HepG2 (cell line): Measurements from ENCODE around the gene TMEM132D.
"Not testable (repeated sequence)": the region's sequence is repeated elsewhere in the genome, so short reads cannot be mapped to it uniquely, and the experiment has no call there.

Experiments
- CEBPG ChIP-seq: IDR thresholded peaks from 2 replicates; pipeline ENCODE4 v1.6.1; 2016
- CHD2 ChIP-seq: IDR thresholded peaks from 2 replicates; pipeline ENCODE4 v1.6.1; 2011; ENCODE audit warnings: low read depth, low read length, improper control_type of control experiment
- CTCF ChIP-seq: sonication (generic); formaldehyde crosslinking; IDR thresholded peaks from 2 replicates; pipeline ENCODE4 v1.5.0; 2020; ENCODE audit warnings: mild to moderate bottlenecking, missing genetic modification reagents, moderate library complexity
- ELF1 ChIP-seq: sonication (generic); formaldehyde crosslinking; IDR thresholded peaks from 2 replicates; pipeline ENCODE4 v1.4.0; 2020; ENCODE audit warnings: missing genetic modification reagents
- GABPA ChIP-seq, 2 experiments: IDR thresholded peaks; 2 replicates each; pipeline ENCODE4 v1.6.1; 2011 to 2016; ENCODE audit warnings: low read depth in 2 of 2, low read length in 1 of 2, missing biosample characterization in 1 of 2, missing genetic modification characterization in 1 of 2
- JDP2 ChIP-seq: sonication (generic); formaldehyde crosslinking; IDR thresholded peaks from 2 replicates; pipeline ENCODE4 v1.8.1; 2022; ENCODE audit warnings: missing genetic modification reagents, borderline replicate concordance
- NCOR1 ChIP-seq: fragments of 200-600 bp; sonication (generic); IDR thresholded peaks from 2 replicates; pipeline ENCODE4 v1.7.0; 2017; ENCODE audit warnings: antibody characterized with exemption, low read length, borderline replicate concordance
- POLR2AphosphoS2 ChIP-seq: IDR thresholded peaks from 2 replicates; pipeline ENCODE4 v1.6.1; 2011; ENCODE audit warnings: low read depth, low read length, improper control_type of control experiment
- TCF12 ChIP-seq, 2 experiments: fragments of 450-650 bp in 1 of 2; sonication (generic) in 1 of 2; formaldehyde crosslinking in 1 of 2; IDR thresholded peaks; 2 replicates each; pipeline versions ENCODE4 v1.6.1 to v1.8.0; 2017 to 2022; ENCODE audit warnings: antibody characterized with exemption in 1 of 2, mild to moderate bottlenecking in 1 of 2, missing genetic modification reagents in 1 of 2, moderate library complexity in 1 of 2
- ZFP41 ChIP-seq: sonication (generic); formaldehyde crosslinking; IDR thresholded peaks from 2 replicates; pipeline ENCODE4 v1.4.0; 2020; ENCODE audit warnings: mild to moderate bottlenecking, missing genetic modification reagents, borderline replicate concordance
- ZKSCAN1 ChIP-seq: fragments of 150-350 bp; IDR thresholded peaks from 2 replicates; pipeline ENCODE4 v1.6.1; 2014; ENCODE audit warnings: low read length
- ZNF777 ChIP-seq: sonication (generic); formaldehyde crosslinking; IDR thresholded peaks from 2 replicates; pipeline ENCODE4 v1.4.0; 2020; ENCODE audit warnings: missing genetic modification reagents

GRCh38 chr12:129899045-129899444 is 4.8 kb downstream of the TMEM132D start:
- TF ChIP-seq ZKSCAN1; ELF1 (CRISPR knock-in tag); ZFP41 (CRISPR knock-in tag); TCF12 (IDR thresholded peaks at IDR 0.05); TCF12 (CRISPR knock-in tag; IDR thresholded peaks at IDR 0.05); GABPA (IDR thresholded peaks at IDR 0.05; ENCODE audit: low read depth, low read length); GABPA (CRISPR knock-in tag; IDR thresholded peaks at IDR 0.05; ENCODE audit: low read depth); POLR2AphosphoS2; CHD2; JDP2 (CRISPR knock-in tag); CTCF (CRISPR knock-in tag); NCOR1; CEBPG (CRISPR knock-in tag); ZNF777 (CRISPR knock-in tag): not testable (repeated sequence)
